Measurements from ENCODE around the gene DNAL4.

DNAL4 gene

DNA sequence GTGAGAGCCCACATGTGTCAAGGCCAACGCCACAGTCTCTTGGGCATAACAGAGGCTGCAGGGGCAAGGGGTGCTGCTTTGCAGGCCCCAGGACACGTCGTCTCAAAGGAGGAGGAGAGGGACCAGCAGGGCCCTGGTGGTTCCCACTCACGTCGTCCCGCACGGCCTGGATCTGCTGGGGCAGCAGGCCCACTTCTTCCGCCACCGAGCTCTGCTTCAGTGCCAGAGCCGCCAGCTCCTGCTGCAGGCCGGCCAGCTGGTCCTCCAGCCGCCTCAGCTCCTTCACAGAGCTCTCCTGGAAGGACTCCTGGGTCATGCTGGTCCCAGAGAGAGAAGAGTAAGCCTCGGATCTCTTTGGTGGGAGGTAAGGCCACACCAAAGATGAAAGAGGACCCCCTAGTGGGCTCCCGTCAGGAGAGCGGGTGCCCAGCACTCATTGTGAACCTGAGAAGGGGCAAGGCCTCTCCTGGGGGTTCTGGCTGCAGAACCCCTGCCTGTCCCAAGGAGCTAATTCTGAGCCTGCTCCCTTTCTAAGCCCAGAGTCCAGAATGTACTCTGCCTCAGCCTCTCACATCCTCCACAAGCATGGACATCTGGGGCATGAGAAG lies 53.7 kb downstream of the DNAL4 start:
- no peak for DNase-seq (ENCODE audit: low spot score)

DNA sequence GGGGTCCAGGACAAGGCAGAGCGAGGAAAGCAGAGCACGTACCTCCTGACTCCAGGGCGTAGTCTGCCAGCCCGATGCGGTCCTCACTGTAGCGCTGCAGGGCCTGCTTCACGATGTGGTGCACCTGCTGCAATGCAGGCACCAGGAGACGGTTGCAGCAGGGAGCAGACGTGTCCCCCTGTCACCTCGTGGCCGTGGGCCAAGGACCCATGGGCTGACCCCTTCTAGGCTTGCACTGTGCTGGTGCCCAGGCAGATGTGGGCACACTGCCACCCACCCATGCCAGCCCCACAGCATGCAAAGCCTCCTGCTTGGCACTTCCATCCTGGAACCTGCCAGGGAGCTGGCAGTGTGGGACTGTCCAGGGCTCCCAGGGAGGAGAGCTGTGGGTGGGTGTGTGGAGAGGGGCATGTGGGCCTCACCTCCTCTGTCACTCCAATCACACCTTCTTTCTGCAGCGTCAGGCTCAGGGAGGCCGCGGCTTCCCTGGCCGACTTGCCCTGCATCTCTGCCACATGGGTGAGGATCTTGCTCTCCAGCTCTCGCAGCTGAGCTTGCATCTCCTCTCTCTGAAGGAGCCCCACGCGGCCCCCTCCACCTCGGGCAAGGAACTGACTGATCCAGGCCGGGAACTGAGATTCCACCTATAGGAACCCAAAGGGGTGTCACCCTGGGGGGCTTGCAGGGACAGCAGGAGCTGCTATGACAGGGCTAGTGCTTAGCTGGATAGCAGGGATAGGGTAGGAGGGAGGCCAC lies 54.5 kb downstream of the DNAL4 start:
- no peak for DNase-seq (ENCODE audit: low spot score)

GRCh38 chr22:38738475-38739070 lies 55.4 kb downstream of the DNAL4 start:
- DNase-seq (ENCODE audit: low spot score): no peak

DNA sequence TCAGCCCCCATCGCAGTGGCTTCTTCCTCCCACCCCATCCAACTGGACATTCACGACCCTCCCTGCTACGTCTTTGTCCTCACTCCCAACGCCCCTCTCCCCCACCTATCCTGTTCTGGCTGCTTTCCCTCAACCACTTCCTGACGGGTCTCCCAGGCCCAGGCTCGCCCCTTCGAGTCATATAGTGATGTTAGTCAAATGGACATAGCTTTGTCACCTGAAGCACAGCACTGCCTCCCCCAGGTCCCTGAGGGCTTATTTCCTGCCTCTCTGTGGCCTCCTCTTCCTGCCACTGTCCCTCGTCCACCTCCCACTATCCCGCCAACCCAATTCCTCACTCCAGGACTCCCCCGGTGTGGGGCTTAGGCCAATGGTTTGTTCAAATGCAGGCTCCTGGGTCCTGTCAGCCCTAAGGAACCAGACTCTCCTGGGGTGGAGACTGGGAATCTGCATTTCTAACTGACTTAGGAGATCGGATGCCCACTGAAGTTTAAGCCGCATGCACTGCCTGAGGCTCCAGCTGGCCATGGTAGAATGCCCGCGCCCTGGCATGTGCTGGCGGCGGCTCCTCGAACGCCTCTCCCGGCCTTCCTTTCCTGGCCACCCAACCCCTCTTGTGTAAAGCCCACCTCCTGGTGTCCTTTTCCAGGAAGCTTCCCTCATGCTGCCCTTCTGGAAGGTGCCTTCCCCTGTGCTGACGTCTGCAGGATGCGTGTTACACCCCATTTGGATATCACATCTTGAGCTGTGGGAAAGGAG lies 56.5 kb downstream of the DNAL4 start:
- DNase-seq (ENCODE audit: low spot score): peak; percentile 55

GRCh38 chr22:38736257-38736570 lies 57.7 kb downstream of the DNAL4 start:
- DNase-seq (ENCODE audit: low spot score): no peak

DNA sequence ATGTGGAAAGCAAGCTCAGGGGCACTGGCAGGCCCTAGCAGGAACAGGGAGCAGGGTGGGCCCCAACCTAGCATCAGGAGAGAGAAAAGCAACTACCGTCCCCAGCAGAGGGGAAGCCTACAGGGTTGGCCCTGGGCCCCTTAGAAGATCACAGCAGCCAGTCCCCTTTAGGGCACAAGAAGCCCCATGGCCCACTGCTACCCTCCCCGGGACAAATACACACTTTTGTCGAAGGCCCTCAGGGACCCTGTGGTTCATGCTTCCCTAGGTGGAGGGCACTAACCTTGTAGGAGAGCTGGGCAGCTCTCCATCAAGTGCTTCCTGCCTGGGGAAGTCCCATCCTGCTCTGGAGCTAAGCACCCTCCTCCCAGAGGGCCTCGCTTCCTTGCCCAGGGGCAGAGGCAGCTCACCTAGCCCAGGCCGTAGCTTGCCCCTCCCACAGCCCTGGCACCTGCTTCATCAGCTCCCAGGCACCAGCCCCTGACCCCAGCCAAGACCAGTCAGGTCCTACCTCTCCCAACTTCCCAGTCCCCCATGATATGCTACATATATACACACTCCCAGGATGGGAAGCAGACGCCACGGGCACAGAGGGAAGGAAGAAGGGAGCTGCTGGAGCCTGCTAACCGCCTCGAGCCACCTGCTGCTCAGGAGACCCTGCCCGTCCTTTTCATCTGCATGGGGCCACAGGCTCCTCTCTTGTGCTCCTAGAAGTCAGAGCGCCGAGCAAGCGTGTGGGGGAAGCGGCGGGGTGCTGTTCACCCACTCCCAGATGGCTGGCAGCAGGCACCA lies 58.3 kb downstream of the DNAL4 start:
- DNase-seq (ENCODE audit: low spot score): no peak

DNA sequence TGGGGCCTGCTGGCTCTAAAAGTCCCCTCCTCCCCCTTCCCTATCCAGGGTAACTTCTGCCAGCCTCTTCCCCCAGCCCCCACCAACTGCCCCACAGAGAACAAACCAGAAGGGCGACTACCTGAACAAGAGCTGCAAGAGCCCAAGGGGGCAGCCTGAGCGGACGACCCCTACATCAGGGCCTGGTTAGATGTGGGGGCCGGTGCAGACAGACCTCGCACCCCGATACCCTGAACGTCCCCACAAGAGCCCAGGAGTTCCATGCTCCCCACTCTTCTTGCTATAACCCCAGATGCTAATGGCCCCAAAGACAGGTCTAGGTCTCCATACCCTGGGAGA lies 58.8 kb downstream of the DNAL4 start:
- no peak for DNase-seq (ENCODE audit: low spot score)

- no peak for DNase-seq (ENCODE audit: low spot score)
Observed at GRCh38 chr22:38734421-38735100, 59.4 kb downstream of the DNAL4 start.

DNA sequence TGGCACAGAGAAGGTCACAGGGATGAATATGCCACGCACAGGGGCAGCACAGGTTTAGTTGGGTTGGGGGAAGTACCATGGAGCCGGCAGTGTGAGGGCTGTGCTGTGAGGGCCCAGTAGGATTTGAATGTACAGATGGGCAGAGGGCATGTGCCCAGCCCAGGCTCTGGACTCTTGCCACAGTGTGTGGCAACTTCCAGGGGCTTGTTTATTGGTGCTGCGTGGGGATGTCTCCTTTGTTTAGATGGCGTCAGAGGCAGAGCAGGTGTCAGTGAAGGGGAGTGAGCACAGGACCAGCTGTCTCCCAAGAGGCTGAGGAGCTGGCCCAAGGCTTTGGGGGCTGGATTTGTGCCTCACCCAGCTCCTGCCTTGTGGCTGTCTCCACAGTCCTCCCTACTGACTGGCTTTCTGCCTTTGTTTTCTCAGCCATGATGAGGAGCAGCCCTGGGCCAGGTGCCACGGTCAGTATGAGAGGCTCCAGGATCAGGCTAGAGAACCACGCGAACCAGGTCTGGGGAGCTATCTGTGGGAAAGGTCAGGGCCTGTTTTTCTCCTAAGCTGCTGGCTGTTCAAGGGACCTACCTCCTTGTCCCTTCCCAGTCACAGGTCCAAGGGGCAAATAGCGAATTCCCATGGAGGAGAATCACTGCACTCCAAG lies 60.1 kb downstream of the DNAL4 start:
- DNase-seq (ENCODE audit: low spot score): no peak

- no peak for DNase-seq (ENCODE audit: low spot score)
Observed at GRCh38 chr22:38733329-38733723, 60.6 kb downstream of the DNAL4 start.

DNA sequence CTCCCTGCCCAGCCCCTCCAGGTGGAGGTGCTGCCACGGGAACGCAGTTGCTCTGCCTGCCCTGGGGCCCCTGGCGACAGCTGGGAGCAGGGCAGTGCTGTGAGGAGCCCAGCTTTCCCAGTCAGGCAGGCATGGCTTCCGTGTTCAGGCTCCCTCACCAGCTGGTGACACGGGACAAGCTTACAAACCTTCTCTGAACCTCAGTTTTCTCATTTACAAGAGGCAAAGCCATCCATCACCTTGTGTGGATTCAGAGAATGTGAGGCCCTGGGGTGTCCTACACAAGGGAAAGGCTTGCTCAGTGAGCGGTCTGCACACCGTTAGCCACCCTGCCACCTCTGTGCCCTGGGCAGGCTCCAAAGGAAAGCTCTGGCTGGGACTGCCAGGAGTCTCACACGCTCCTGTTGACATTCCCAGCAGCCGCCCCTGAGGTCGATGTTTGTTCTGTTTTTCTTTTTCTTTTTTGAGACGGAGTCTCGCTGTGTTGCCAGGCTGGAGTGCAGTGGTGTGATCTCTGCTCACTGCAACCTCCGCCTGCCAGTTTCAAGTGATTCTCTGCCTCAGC lies 61.6 kb downstream of the DNAL4 start:
- no peak for DNase-seq (ENCODE audit: low spot score)

DNA sequence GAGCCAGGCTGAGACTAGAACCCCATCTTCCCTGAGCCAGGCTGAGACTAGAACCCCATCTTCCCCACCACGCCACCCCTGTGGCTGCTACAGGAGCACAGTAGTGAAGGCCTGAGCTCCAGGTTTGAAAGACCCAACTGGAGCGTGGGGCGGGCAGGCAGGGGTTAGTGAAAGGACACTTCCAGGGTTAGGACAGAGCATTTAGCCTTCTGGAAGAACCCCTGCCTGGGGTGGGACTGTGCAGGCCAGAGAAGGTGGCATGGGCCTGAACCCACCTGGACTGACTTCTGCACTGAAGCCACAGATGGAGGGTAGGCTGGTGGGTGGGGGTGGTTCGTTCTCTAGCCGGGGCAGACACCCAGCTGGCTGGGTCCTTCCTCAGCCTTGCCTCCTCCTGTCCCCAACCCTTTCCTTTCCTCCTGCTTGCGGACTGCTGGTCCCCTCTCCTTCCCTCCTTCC lies 62.2 kb downstream of the DNAL4 start:
- DNase-seq (ENCODE audit: low spot score): no peak

- no peak for DNase-seq (ENCODE audit: low spot score)
Observed at GRCh38 chr22:38730411-38730871, 63.5 kb downstream of the DNAL4 start.

GRCh38 chr22:38729946-38730345 lies 64.0 kb downstream of the DNAL4 start:
- DNase-seq (ENCODE audit: low spot score): no peak

- no peak for DNase-seq (ENCODE audit: low spot score)
Observed at GRCh38 chr22:38728871-38729796, 64.8 kb downstream of the DNAL4 start.
